ENCODE measurements around the gene MTMR12.

DNA sequence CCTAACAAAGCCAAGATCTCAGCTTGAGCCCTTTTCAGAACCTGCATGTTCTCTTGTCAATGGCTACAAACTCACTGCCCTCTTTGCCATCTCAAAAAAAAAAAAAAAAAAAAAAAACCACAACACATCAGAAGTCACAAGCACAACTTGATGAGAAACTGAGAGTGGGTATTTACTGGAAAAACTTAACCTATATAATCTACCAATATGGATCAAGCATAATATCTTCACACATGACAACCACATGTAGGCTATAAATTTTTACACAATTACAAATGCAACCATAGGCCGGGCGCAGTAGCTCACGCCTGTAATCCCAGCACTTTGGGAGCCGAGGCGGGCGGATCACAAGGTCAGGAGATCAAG is 9.0 kb downstream of the MTMR12 start:
- TF ChIP-seq JUND (IDR thresholded peaks at IDR 0.05; ENCODE audit: low read length) (no peak), NRF1 (IDR thresholded peaks at IDR 0.05; ENCODE audit: low read depth, low read length) (no peak), POLR2A (IDR thresholded peaks at IDR 0.05; ENCODE audit: control extremely low read depth in 1 of 2, low read depth in 2 of 2, low read length in 2 of 2) (no peak), YY1 (IDR thresholded peaks at IDR 0.05; ENCODE audit: low read depth, low read length) (no peak), POLR2AphosphoS5 (IDR thresholded peaks at IDR 0.05; ENCODE audit: low read depth, low read length) (no peak)
- TF ChIP-seq, protein P1, sequence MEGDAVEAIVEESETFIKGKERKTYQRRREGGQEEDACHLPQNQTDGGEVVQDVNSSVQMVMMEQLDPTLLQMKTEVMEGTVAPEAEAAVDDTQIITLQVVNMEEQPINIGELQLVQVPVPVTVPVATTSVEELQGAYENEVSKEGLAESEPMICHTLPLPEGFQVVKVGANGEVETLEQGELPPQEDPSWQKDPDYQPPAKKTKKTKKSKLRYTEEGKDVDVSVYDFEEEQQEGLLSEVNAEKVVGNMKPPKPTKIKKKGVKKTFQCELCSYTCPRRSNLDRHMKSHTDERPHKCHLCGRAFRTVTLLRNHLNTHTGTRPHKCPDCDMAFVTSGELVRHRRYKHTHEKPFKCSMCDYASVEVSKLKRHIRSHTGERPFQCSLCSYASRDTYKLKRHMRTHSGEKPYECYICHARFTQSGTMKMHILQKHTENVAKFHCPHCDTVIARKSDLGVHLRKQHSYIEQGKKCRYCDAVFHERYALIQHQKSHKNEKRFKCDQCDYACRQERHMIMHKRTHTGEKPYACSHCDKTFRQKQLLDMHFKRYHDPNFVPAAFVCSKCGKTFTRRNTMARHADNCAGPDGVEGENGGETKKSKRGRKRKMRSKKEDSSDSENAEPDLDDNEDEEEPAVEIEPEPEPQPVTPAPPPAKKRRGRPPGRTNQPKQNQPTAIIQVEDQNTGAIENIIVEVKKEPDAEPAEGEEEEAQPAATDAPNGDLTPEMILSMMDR (IDR thresholded peaks at IDR 0.05; ENCODE audit: control extremely low read depth in 1 of 3, insufficient read depth in 1 of 3, low read depth in 1 of 3, low read length in 3 of 3) = no peak

Data from H1 (cell line).